H9 (cell line): ENCODE results near the gene BSN. TPM values are rescaled to one million over a fixed set of nuclear protein-coding genes. Genes with fewer than 3 reads are reported as not detected.

ENCODE experiments used
- DNase-seq: peaks from one replicate; pipeline ENCODE4 v3.0.0-alpha.2; 2017
- H2AFZ ChIP-seq: one replicate; pipeline ENCODE4 v1.6.1; 2013; ENCODE audit warnings: mild to moderate bottlenecking, low read length, control low read depth, moderate library complexity
- H2AK5ac ChIP-seq: 2 replicates; pipeline ENCODE4 v1.6.1; 2013; ENCODE audit warnings: low read length, control low read depth, mixed read lengths; ENCODE audit not compliant: insufficient read length
- H2BK120ac ChIP-seq: one replicate; pipeline ENCODE4 v1.6.1; 2013; ENCODE audit warnings: low read depth, mild to moderate bottlenecking, low read length, control low read depth, inconsistent platforms; ENCODE audit not compliant: poor library complexity, severe bottlenecking
- H2BK12ac ChIP-seq: 2 replicates; pipeline ENCODE4 v1.6.1; 2013; ENCODE audit warnings: low read length, control low read depth, mixed read lengths, low read depth; ENCODE audit not compliant: insufficient read length
- H2BK15ac ChIP-seq: 2 replicates; pipeline ENCODE4 v1.6.1; 2013; ENCODE audit warnings: low read depth, low read length, control low read depth
- H2BK20ac ChIP-seq: one replicate; pipeline ENCODE4 v1.6.1; 2013; ENCODE audit warnings: low read depth, mild to moderate bottlenecking, low read length, control low read depth, inconsistent platforms; ENCODE audit not compliant: poor library complexity, severe bottlenecking
- H2BK5ac ChIP-seq: 2 replicates; pipeline ENCODE4 v1.6.1; 2013; ENCODE audit warnings: low read length, control low read depth, mixed read lengths; ENCODE audit not compliant: insufficient read length
- H3K14ac ChIP-seq: 2 replicates; pipeline ENCODE4 v1.6.1; 2013; ENCODE audit warnings: low read length, control low read depth; ENCODE audit not compliant: insufficient read depth
- H3K18ac ChIP-seq: 2 replicates; pipeline ENCODE4 v1.6.1; 2013; ENCODE audit warnings: low read depth, mild to moderate bottlenecking, mixed read lengths, low read length, control low read depth; ENCODE audit not compliant: insufficient read length
- H3K23ac ChIP-seq: 2 replicates; pipeline ENCODE4 v1.6.1; 2013; ENCODE audit warnings: low read length, control low read depth, mixed read lengths, low read depth; ENCODE audit not compliant: insufficient read length
- H3K23me2 ChIP-seq: 2 replicates; pipeline ENCODE4 v1.6.1; 2013; ENCODE audit warnings: low read depth, mild to moderate bottlenecking, mixed read lengths, low read length, control low read depth; ENCODE audit not compliant: insufficient read length, poor library complexity, severe bottlenecking
- H3K27ac ChIP-seq: 2 replicates; pipeline ENCODE4 v1.5.1; 2013; ENCODE audit warnings: low read length, control low read depth, mixed read lengths, low read depth; ENCODE audit not compliant: insufficient read length
- H3K27me3 ChIP-seq: 2 replicates; pipeline ENCODE4 v1.6.1; 2013; ENCODE audit warnings: low read length, control low read depth, inconsistent platforms; ENCODE audit not compliant: insufficient read depth
- H3K4ac ChIP-seq: 2 replicates; pipeline ENCODE4 v1.6.1; 2013; ENCODE audit warnings: low read depth, mild to moderate bottlenecking, control low read depth, inconsistent platforms, low read length, moderate library complexity
- H3K4me1 ChIP-seq: 2 replicates; pipeline ENCODE4 v1.6.1; 2013; ENCODE audit warnings: low read length, control low read depth, inconsistent platforms; ENCODE audit not compliant: insufficient read depth
- H3K4me2 ChIP-seq: 2 replicates; pipeline ENCODE4 v1.6.1; 2013; ENCODE audit warnings: low read length, control low read depth, mixed read lengths; ENCODE audit not compliant: insufficient read length, insufficient read depth
- H3K56ac ChIP-seq: 2 replicates; pipeline ENCODE4 v1.6.1; 2013; ENCODE audit warnings: low read depth, mild to moderate bottlenecking, mixed read lengths, low read length, control low read depth; ENCODE audit not compliant: insufficient read length
- H3K79me1 ChIP-seq: 2 replicates; pipeline ENCODE4 v1.6.1; 2013; ENCODE audit warnings: low read depth, mild to moderate bottlenecking, moderate library complexity, low read length, control low read depth, inconsistent platforms; ENCODE audit not compliant: insufficient read depth, poor library complexity, severe bottlenecking
- H3K79me2 ChIP-seq: 2 replicates; pipeline ENCODE4 v1.6.1; 2013; ENCODE audit warnings: low read length, control low read depth, inconsistent platforms; ENCODE audit not compliant: insufficient read depth
- H3K9ac ChIP-seq: 2 replicates; pipeline ENCODE4 v1.6.1; 2013; ENCODE audit warnings: low read length, control low read depth, mixed read lengths; ENCODE audit not compliant: insufficient read length; ENCODE audit errors: extremely low read depth
- H3K9me3 ChIP-seq: one replicate; pipeline ENCODE4 v1.6.1; 2013; ENCODE audit warnings: low read depth, low read length, inconsistent platforms; ENCODE audit not compliant: control insufficient read depth
- H3T11ph ChIP-seq: one replicate; pipeline ENCODE4 v1.6.1; 2013; ENCODE audit warnings: mild to moderate bottlenecking, low read length, control low read depth, inconsistent platforms
- H4K20me1 ChIP-seq: one replicate; pipeline ENCODE4 v1.6.1; 2013; ENCODE audit not compliant: control insufficient read depth, insufficient read length, insufficient read depth
- H4K5ac ChIP-seq: 2 replicates; pipeline ENCODE4 v1.6.1; 2013; ENCODE audit warnings: low read depth, mild to moderate bottlenecking, mixed read lengths, low read length, control low read depth; ENCODE audit not compliant: insufficient read length
- H4K8ac ChIP-seq: replicated peaks from 2 replicates; pipeline ENCODE4 v1.6.1; 2013; ENCODE audit warnings: low read length, control low read depth, mixed read lengths, low read depth; ENCODE audit not compliant: insufficient read length
- H4K91ac ChIP-seq: 2 replicates; pipeline ENCODE4 v1.6.1; 2013; ENCODE audit warnings: low read depth, mild to moderate bottlenecking, moderate library complexity, mixed read lengths, low read length, control low read depth; ENCODE audit not compliant: insufficient read length
- H3K27ac Mint-ChIP-seq, 3 experiments: 2 replicates in 2 of 3; 3 replicates in 1 of 3; pipeline ENCODE4 v1.8.0; 2020 to 2021; ENCODE audit warnings: mixed read lengths in 3 of 3, mild to moderate bottlenecking in 1 of 3, moderate library complexity in 1 of 3
- H3K27me3 Mint-ChIP-seq: 2 replicates; pipeline ENCODE4 v1.8.0; 2021; ENCODE audit warnings: low read depth, mild to moderate bottlenecking, moderate library complexity, mixed read lengths
- H3K36me3 Mint-ChIP-seq, 3 experiments: 2 replicates in 2 of 3; 3 replicates in 1 of 3; pipeline ENCODE4 v1.8.0; 2020 to 2021; ENCODE audit warnings: low read depth in 3 of 3, mixed read lengths in 3 of 3; ENCODE audit not compliant: insufficient read depth in 1 of 3
- H3K4me1 Mint-ChIP-seq, 2 experiments: 2 replicates each; pipeline ENCODE4 v1.8.0; 2020; ENCODE audit warnings: mixed read lengths in 2 of 2
- H3K4me3 Mint-ChIP-seq, 2 experiments: 2 replicates in 1 of 2; 3 replicates in 1 of 2; pipeline ENCODE4 v1.8.0; 2020 to 2021; ENCODE audit warnings: mild to moderate bottlenecking in 2 of 2, mixed read lengths in 2 of 2, moderate library complexity in 1 of 2
- H3K9me3 Mint-ChIP-seq, 2 experiments: 2 replicates in 1 of 2; 3 replicates in 1 of 2; pipeline ENCODE4 v1.8.0; 2020; ENCODE audit warnings: mild to moderate bottlenecking in 2 of 2, mixed read lengths in 2 of 2, moderate library complexity in 1 of 2
- WGBS: extraction: QIAGEN DNeasy Blood & Tissue Kit; methylation state at CpG from one replicate; pipeline ENCODE4 v1.1.7; 2013; ENCODE audit warnings: missing lambda C conversion rate, low lambda C conversion rate, mixed read lengths; ENCODE audit not compliant: insufficient read length; ENCODE audit errors: extremely low coverage; 5-methylcytosine and 5-hydroxymethylcytosine counted together
- total RNA-seq: library from RNA; stranded (reverse); gene quantifications from 2 replicates; pipeline ENCODE4 v1.2.1, GENCODE V29; 2021
- TF ChIP-seq, protein P1 (sequence below): fragments of 200-600 bp; sonication (generic); conservative IDR thresholded peaks from 3 replicates; pipeline ENCODE4 v1.8.0; 2021; ENCODE audit warnings: antibody characterized with exemption, mild to moderate bottlenecking

BSN gene
- total RNA-seq, 1 experiment from 2014 or later, result 2.4 TPM

DNA sequence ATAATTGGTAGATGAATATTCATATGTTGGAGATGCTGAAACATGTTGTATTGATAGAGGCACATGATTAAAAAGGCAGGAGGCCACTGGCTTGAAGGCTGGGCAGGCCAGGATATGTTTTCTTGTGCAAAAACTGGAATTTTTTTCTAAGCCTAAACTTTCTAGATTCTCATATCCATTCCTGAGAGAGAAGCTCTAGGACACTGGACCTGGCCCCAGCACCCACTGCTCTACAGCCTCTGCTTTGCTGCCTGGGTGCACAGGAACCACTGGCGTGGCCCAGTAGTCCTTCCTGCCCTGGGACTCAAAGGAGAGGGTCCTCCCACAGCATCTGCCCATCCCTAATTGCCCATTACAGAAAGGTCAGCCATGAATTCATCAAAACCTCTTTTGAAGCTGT is 61.8 kb downstream of the BSN start:
- Histone ChIP-seq H2BK15ac (no peak overlapping the region), H2BK120ac (no peak overlapping the region), H2BK12ac (no peak overlapping the region), H2AK5ac (no peak overlapping the region), H3K14ac (no peak overlapping the region), H3K56ac (no peak overlapping the region), H3K27me3 (no peaks in the 10 kb centered on the region), H3K4me1 (no peaks in the 10 kb centered on the region; the same call in 1 of the 2 replicates), H3K4me2 (no peak overlapping the region), H2BK20ac (no peak overlapping the region), H3K23me2 (no peaks in the 10 kb centered on the region), H2BK5ac (no peak overlapping the region), H4K8ac (no peak overlapping the region), H4K5ac (no peak overlapping the region), H3K79me1 (no peaks in the 10 kb centered on the region), H3K27ac (no peak overlapping the region), H3K23ac (no peak overlapping the region), H3K4ac (no peak overlapping the region), H3K9ac (no peak overlapping the region), H4K91ac (no peak overlapping the region), H2AFZ (no peak overlapping the region), H4K20me1 (no peaks in the 10 kb centered on the region), H3K18ac (no peak overlapping the region), H3K9me3 (no peaks in the 10 kb centered on the region), H3T11ph (no peak overlapping the region), H3K79me2 (no peaks in the 10 kb centered on the region)
- TF ChIP-seq, protein P1, sequence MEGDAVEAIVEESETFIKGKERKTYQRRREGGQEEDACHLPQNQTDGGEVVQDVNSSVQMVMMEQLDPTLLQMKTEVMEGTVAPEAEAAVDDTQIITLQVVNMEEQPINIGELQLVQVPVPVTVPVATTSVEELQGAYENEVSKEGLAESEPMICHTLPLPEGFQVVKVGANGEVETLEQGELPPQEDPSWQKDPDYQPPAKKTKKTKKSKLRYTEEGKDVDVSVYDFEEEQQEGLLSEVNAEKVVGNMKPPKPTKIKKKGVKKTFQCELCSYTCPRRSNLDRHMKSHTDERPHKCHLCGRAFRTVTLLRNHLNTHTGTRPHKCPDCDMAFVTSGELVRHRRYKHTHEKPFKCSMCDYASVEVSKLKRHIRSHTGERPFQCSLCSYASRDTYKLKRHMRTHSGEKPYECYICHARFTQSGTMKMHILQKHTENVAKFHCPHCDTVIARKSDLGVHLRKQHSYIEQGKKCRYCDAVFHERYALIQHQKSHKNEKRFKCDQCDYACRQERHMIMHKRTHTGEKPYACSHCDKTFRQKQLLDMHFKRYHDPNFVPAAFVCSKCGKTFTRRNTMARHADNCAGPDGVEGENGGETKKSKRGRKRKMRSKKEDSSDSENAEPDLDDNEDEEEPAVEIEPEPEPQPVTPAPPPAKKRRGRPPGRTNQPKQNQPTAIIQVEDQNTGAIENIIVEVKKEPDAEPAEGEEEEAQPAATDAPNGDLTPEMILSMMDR, result no peak
- no peaks in the 10 kb centered on the region; the same call in 1 of the 2 replicates for H3K27me3 Mint-ChIP-seq
- no peak for DNase-seq
- no peak overlapping the region for H3K4me3 Mint-ChIP-seq
- H3K4me1 Mint-ChIP-seq, result peaks cover 13 to 16% of the 10 kb centered on the region in 2 experiments
- H3K9me3 Mint-ChIP-seq, result peaks cover 5 to 6% of the 10 kb centered on the region in 2 experiments; a peak in 3 of 5 replicates
- H3K36me3 Mint-ChIP-seq, result peaks cover 0 to 4% (median 2%) of the 10 kb centered on the region in 3 experiments; a peak in 3 of 7 replicates
- no CpG with 5 or more reads among the region's 1 CpG for WGBS
- peak overlapping the region in 2 of 3 experiments; percentile 55 to 78; a peak in 3 of 7 replicates for H3K27ac Mint-ChIP-seq
